ENCODE results near the gene PLD5.
"Not testable (repeated sequence)": the region's sequence is repeated elsewhere in the genome, so short reads cannot be mapped to it uniquely, and the experiment has no call there.

DNA sequence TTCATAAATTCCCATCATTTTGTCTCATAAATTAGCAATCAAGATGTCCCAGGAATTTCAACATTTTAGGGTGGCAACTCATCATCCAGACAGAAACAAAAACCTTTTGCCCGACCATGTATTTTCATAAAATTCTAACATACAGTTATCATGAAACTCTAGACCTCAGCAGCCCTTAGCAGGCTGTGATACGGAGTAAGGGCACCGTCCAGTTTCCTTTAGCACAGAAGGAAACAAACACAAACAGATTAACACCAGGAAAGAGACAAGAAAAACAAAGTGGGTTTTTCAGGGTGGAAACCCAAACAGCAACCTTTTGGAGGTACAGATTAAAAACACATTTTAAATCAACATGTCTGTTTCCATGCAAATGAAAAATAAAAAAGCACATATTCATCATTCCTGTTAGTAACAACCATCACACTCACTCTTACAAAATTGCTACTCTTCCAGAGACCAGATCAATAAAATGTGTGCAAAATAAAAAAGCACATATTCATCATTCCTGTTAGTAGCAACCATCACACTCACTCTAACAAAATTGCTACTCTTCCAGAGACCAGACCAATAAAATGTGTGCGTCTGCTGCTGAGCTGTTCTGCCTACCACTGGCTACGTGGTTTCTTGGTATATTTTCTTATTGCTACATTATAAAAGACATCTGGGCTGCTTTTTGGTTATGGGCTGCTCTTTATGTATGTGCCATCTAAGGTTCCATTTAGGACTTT is 241.6 kb downstream of the PLD5 start:
- TF ChIP-seq EP300, POLR2AphosphoS5 (IDR thresholded peaks at IDR 0.05): not testable (repeated sequence)
- TF ChIP-seq, protein P1, sequence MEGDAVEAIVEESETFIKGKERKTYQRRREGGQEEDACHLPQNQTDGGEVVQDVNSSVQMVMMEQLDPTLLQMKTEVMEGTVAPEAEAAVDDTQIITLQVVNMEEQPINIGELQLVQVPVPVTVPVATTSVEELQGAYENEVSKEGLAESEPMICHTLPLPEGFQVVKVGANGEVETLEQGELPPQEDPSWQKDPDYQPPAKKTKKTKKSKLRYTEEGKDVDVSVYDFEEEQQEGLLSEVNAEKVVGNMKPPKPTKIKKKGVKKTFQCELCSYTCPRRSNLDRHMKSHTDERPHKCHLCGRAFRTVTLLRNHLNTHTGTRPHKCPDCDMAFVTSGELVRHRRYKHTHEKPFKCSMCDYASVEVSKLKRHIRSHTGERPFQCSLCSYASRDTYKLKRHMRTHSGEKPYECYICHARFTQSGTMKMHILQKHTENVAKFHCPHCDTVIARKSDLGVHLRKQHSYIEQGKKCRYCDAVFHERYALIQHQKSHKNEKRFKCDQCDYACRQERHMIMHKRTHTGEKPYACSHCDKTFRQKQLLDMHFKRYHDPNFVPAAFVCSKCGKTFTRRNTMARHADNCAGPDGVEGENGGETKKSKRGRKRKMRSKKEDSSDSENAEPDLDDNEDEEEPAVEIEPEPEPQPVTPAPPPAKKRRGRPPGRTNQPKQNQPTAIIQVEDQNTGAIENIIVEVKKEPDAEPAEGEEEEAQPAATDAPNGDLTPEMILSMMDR (IDR thresholded peaks at IDR 0.05): not testable (repeated sequence)
